H1 (cell line): ENCODE data around the gene STIM1. TPM values are rescaled to one million over a fixed set of nuclear protein-coding genes. Genes with fewer than 3 reads are reported as not detected.

Experiments used
- CHD7 ChIP-seq: fragments of 300-600 bp; sonication (generic); IDR thresholded peaks from 2 replicates; pipeline ENCODE4 v1.7.1; 2012; ENCODE audit warnings: low read length, moderate library complexity, mild to moderate bottlenecking, inconsistent platforms; ENCODE audit not compliant: insufficient replicate concordance
- polyA plus RNA-seq, 7 experiments: library from polyadenylated mRNA; depleted of rRNA in 3 of 7; stranded (reverse) in 5 of 7; unstranded in 2 of 7; fragments of >200 nt in 5 of 7; fragments of 200-250 nt in 2 of 7; gene quantifications; 1 replicate in 5 of 7; 2 replicates in 1 of 7; 4 replicates in 1 of 7; pipeline versions ENCODE4 v1.2.1 to v1.2.3, GENCODE V29; 2011 to 2013; ENCODE audit warnings: missing spikeins in 2 of 7, mixed read lengths in 2 of 7
- total RNA-seq: library from RNA; stranded (reverse); fragmentation: NEBNext Ultra II Directional; extraction: Animal tissue kit (Norgen Biotek cat#: 25700); gene quantifications from 2 replicates; pipeline ENCODE4 v1.2.1, GENCODE V29; 2021

STIM1 gene
- total and polyA plus RNA-seq, 2 of the 8 experiments (the other 6 are each of a cell fraction or from before 2014, with no cell fraction given), result 11.1 to 12.2 TPM

GRCh38 chr11:3932698-3933097 is 77.2 kb downstream of the STIM1 start (continued):
- no peak for TF ChIP-seq CHD7
